ENCODE data around the gene RHPN2. TPM values are rescaled to one million over a fixed set of nuclear protein-coding genes. Genes with fewer than 3 reads are reported as not detected.

Gene RHPN2
- total and polyA plus RNA-seq, 2 donors (not counting 3 experiments of a cell fraction or from before 2014, with no cell fraction given) = 2.3 to 2.7 TPM

DNA sequence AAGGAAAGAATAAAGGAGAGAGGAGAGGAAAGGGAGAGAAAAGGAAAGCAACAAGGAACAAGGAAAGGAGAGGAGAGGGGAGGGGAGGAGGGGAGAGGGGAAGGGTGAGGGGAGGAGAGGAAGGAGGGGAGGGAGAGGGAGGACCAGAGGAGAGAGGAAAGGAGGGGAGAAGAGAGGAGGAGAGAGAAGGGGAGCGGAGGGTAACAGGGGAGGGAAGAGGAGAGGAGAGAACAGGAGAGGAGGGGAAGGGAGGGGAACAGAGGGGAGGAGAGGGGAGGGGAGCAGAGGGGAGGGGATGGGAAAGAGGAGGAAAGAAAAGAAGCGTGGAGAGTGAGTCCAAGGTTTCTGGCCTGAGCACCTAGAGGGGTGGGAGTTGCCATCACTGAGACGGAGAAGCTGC, 66.0 kb downstream of the RHPN2 start:
- Histone ChIP-seq H3K27ac (ENCODE audit: insufficient read depth, low read depth, low read length) (no peak overlapping the region), H2AFZ (ENCODE audit: low read depth, low read length) (no peak overlapping the region), H3K9me1 (replicated peaks; ENCODE audit: control insufficient read depth, extremely low read depth, insufficient read depth, low read length) (no peaks in the 10 kb centered on the region), H3K4me2 (ENCODE audit: insufficient read depth, low read length) (no peak overlapping the region), H3K27me3 (ENCODE audit: control insufficient read depth in 2 of 2, insufficient read depth in 2 of 2, low read length in 2 of 2) (no peaks in the 10 kb centered on the region), H3K4me3 (replicated peaks in 1 of 3; ENCODE audit: insufficient read depth in 1 of 3, low read depth in 1 of 3, low read length in 3 of 3) (no peak overlapping the region), H3K4me1 (ENCODE audit: control insufficient read depth, extremely low read depth, insufficient read depth, low read length) (no peaks in the 10 kb centered on the region), H3K9ac (replicated peaks; ENCODE audit: extremely low read depth, insufficient read depth, low read length) (no peak overlapping the region), H4K20me1 (replicated peaks; ENCODE audit: control insufficient read depth, extremely low read depth, insufficient read depth, low read length) (no peaks in the 10 kb centered on the region), H3K79me2 (ENCODE audit: control insufficient read depth, insufficient read depth, low read length) (no peaks in the 10 kb centered on the region), H3K9me3 (replicated peaks; ENCODE audit: control insufficient read depth, insufficient read depth, low read length) (no peaks in the 10 kb centered on the region), H3K36me3 (ENCODE audit: control insufficient read depth in 2 of 2, extremely low read depth in 1 of 2, insufficient read depth in 2 of 2, low read length in 2 of 2) (no peaks in the 10 kb centered on the region)
- no peak for DNase-seq (ENCODE audit: low read depth, low spot score)
- POLR2A ChIA-PET = no interaction called here
- dilution Hi-C loops (cut with MboI; ENCODE audit: extremely low pct_ligation_motif_present, low sequenced_read_pairs) = no loop called here
- no TSS peak for BruUV-seq (replicated peaks)
- intact Hi-C loops (cut with micrococcal nuclease) = no loop called here
- no peak for FAIRE-seq
- TF ChIP-seq, protein P1, sequence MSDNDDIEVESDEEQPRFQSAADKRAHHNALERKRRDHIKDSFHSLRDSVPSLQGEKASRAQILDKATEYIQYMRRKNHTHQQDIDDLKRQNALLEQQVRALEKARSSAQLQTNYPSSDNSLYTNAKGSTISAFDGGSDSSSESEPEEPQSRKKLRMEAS (IDR thresholded peaks at IDR 0.05; ENCODE audit: insufficient read depth, insufficient read length) = no peak
- TF ChIP-seq POLR2A (IDR thresholded peaks at IDR 0.05; ENCODE audit: low read depth, low read length) (no peak), JUN (IDR thresholded peaks at IDR 0.05; ENCODE audit: borderline replicate concordance, insufficient read depth, insufficient read length, low read depth) (no peak), FOS (IDR thresholded peaks at IDR 0.05; ENCODE audit: borderline replicate concordance, insufficient read depth, low read length) (no peak), POLR2AphosphoS5 (IDR thresholded peaks at IDR 0.05; ENCODE audit: insufficient read depth, low read depth, low read length) (no peak), GATA2 (IDR thresholded peaks at IDR 0.05; ENCODE audit: insufficient read depth, insufficient read length, low read depth, low read length) (no peak), EZH2 (IDR thresholded peaks at IDR 0.05; ENCODE audit: borderline replicate concordance, low read depth, low read length, severe bottlenecking) (no peak)
- TF ChIP-seq, protein P2, sequence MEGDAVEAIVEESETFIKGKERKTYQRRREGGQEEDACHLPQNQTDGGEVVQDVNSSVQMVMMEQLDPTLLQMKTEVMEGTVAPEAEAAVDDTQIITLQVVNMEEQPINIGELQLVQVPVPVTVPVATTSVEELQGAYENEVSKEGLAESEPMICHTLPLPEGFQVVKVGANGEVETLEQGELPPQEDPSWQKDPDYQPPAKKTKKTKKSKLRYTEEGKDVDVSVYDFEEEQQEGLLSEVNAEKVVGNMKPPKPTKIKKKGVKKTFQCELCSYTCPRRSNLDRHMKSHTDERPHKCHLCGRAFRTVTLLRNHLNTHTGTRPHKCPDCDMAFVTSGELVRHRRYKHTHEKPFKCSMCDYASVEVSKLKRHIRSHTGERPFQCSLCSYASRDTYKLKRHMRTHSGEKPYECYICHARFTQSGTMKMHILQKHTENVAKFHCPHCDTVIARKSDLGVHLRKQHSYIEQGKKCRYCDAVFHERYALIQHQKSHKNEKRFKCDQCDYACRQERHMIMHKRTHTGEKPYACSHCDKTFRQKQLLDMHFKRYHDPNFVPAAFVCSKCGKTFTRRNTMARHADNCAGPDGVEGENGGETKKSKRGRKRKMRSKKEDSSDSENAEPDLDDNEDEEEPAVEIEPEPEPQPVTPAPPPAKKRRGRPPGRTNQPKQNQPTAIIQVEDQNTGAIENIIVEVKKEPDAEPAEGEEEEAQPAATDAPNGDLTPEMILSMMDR (IDR thresholded peaks at IDR 0.05; ENCODE audit: extremely low read depth in 1 of 2, insufficient read depth in 1 of 2, low read depth in 1 of 2, low read length in 2 of 2) = no peak
- CTCF ChIA-PET = no interaction called here
